HG03521 (cell line): ENCODE results near the gene PIEZO1.

Source experiments
- ATAC-seq: cut with Tn5 transposase; IDR thresholded peaks from one replicate; pipeline ENCODE4 v1.9.1; 2021; ENCODE audit warnings: mild to moderate bottlenecking, moderate library complexity; ENCODE audit not compliant: unreplicated experiment

Gene PIEZO1

DNA sequence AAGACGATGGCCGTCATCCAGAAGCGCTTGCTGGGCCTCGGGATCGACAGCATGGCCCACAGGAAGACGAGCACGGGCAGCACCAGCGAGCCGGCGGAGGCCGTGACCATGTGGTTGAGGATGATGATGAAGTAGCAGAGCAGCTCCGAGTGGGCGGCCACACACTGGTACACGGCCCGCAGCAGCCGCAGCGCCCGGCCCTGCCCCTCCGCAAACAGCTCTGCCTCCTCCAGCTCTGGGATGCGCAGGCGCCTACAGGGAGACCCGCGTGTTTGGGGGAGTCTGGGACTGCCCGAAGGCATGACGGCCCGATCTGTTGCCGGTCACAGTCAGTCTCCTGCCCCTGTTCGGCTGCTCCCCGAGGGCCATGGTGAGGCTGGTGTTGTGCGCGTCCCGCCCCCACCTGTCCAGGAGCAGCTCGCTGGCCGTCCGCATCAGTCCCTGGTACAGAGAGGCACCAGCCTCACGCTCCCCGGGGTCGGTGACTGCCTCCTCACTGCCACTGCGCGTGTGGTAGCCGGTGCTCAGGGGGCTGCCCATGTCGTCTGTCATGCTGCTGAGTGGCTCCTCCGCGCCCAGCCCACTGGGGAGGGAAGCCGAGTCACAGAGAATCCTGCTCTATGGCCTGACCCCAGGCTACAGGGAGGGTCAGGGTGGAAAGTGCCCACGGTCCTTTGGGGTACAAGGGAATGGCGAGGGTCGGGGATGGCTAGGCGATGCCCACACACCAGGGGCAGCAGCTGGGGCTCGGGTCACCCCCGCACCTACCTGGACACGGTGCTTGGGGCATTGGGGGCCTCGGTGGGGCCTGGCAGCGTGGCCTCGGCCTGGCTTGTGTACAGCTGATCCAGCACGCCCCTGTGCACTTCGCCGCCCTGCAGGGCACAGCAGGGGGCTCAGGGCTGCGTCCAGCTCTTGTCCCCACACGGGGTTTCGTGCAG is 62.9 kb downstream of the PIEZO1 start:
- no peak for ATAC-seq

DNA sequence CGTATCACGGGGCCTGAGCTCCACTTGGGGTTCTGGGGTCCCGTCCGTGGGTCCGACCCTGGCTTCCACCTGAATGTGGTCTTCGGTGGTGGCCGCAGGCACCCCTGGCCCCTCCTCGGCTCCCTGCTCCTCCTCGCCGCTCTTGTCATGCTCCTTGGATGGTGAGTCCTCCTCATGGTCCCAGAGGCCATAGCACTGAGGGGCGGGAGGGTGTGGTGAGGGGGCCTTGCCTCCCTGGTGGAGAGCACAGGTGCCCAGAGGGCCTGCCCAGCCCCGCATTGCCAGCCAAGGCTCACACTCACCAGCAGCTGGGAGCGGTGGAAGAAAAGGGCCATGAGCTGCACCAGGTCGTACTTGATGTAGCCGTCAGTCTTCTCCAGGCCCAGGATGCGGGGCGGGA is 63.8 kb downstream of the PIEZO1 start:
- ATAC-seq = no peak

GRCh38 chr16:88720396-88720970 is 64.5 kb downstream of the PIEZO1 start:
- ATAC-seq = no peak

- ATAC-seq = no peak
These were observed 65.1 kb downstream of the PIEZO1 start for GRCh38 chr16:88719933-88720296.

DNA sequence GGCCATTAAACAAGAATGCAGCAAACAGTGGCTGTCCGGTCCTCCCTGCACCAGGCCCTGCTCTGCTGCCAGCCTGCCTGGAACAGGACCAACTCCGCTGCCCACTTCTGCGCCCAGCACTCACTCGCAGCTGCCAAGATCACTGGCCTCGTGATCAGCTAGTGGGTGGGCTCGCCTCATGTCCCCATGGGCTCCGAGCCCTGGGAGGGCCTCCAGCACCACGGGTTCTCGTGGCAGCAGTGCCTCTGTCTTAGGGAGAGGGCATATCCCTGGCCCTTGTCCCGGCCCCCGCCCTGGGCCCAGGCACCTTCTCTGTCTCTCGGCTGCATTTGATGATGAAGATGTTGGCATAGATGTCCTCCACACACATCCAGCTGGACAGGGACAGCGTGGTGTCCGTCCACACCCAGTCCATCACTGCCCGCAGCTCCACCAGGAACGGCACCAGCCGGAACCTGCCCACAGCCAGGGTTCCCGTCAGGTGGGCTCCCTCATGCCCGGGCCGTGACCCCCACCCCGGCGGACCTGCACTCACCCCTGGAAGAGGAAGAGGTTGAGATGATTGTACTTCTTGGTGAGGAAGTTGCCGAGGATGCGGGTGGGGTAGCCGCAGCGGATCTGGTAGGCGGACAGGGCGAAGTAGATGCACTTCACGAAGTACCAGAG is 65.6 kb downstream of the PIEZO1 start:
- ATAC-seq = no peak

- ATAC-seq = no peak
These were observed 66.8 kb downstream of the PIEZO1 start for GRCh38 chr16:88718178-88718577.

GRCh38 chr16:88716601-88717001 is 68.4 kb downstream of the PIEZO1 start:
- no peak for ATAC-seq

DNA sequence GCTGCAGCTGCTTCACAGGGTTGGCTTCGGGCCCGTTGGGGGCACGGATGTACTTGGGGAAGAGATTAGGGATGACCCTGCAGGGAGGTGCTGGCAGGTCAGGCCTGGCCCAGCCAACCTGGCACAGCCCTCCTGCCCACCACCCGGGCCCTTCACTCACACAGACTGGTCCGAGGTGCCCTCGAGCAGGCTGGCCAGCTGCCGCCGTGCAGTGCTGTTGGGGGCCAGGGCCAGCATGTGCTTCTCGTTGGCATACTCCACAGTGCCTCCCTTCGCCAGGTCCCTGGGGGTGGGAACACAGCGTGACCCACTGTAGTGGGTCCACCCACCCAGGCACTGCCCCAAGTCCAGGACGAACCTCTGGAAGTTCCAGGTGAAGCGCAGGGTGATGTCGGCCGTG is 68.8 kb downstream of the PIEZO1 start:
- no peak for ATAC-seq

DNA sequence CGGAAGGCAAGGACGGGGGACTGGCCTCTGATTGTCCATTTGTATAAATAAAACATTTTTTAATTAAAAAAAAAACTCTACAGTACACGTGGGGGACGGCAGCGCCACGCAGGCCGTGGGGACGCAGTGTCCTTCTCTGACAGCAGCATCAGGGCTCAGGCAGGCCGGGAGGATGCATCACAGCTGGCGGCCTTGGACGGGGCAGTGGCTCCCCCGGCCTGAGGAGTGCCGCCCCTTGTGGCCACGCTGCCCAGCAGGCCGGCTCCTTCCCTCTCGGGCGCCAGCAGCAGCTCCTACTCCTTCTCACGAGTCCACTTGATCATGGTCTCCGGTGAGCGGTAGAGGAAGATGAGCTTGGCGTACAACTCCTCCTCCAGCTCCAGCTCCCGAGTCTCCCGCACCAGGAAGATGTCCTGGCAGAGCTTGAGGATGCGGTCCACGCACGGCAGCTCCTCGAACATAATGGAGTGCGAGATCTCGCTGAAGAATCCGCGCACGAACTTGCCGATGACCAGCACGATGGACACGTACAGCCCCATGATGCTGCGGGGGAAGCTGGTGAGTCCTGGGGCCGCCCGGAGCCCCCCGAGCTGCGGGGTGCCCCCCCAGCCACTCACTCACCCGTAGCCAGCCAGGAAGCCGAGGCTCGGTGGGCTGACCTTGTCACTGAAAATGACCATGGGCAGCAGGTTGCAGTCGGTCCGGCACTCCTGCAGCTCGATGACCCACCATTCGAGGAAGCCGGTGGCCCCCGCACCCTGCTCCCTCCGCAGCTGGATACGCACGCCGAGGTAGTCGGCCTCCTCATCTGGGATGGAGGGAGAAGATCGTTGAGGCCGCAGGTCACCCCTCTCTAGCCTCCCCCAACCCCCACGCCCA is 69.5 kb downstream of the PIEZO1 start:
- ATAC-seq = no peak

DNA sequence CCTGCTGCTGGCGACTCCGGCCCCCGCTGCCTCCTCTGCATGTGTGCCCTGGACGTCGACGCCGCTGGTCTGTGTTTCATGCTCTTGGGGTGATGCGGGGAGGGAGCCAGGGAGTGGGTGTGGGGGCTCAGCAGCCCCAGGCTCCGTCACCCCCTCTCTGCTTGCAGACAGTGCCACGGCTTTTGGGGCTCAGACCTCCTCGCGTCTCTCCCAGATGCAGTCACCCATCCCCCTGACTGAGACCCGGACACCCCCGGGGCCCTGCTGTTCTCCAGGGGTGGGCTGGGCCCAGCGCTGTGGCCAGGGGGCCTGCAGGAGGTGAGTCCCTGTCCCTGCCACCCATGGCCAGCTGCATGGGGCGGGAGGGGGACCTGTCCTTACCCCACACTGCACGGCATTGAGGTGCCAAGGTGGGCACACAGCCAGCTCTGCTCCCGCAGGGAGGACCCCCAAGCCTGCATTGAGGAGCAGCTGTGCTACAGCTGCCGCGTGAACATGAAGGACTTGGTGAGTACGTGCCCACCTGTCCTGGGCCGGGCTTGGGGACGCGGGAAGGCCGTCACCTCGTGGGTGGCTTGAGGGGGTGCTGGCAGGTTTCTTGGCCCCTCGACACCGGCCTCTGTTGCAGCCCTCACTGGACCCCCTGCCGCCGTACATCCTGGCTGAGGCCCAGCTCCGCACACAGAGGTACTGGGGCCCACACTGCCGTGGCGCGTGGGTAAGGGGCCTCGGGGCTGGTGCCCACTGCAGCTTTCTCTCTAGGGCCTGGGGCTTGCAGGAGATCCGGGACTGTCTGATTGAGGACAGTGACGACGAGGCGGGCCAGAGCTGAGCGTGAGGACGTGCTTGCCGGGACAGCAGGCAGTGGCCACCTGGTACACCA is 70.4 kb downstream of the PIEZO1 start:
- ATAC-seq = no peak

DNA sequence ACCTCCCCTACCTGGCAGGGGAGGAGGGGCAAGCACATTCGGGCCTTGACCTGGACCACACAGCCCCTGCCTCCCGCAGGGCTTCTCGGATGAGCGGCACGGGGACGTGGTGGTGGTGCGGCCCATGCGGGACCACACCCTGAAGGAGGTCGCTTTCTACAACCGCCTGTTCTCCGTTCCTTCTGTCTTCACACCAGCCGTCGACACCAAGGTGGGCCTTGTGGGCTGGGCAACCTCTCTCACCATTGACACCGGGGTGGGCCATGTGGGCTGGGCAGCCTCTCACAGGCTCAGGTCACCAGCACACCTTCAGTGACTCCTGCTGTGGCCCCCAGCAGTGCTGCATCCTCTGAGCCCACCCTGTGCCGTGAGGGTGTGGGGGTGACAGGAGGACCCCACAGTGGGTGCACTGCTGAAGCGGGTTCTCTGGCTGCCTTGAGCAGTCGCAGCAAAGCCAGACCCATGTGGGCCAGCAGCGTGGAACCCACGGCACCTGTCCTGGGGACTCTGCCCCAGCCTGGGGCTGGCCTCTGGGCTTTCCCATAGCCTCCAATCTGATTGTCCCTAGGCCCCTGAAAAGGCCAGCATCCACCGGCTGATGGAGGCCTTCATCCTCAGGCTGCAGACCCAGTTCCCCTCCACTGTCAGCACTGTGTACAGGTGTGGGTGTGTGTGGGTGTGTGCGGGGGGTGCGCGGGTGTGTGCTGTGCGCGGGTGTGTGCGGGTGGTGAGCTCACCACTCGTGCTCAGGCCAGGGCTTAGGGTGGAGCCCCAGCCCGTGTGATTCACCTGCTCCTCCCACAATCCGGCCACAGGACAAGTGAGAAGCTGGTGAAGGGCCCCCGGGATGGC is 71.2 kb downstream of the PIEZO1 start:
- no peak for ATAC-seq

DNA sequence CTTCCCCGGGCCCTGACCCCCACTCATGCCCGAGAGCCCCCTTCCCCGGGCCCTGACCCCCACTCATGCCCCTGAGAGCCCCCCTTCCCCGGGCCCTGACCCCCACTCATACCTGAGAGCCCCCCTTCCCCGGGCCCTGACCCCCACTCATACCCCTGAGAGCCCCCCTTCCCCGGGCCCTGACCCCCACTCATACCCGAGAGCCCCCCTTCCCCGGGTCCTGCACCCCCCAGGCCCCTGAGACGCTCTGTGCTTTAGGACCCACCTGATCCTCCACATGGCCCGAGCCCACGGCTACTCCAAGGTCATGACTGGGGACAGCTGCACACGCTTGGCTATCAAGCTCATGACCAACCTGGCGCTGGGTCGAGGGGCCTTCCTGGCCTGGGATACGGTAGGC is 72.0 kb downstream of the PIEZO1 start:
- ATAC-seq = no peak

DNA sequence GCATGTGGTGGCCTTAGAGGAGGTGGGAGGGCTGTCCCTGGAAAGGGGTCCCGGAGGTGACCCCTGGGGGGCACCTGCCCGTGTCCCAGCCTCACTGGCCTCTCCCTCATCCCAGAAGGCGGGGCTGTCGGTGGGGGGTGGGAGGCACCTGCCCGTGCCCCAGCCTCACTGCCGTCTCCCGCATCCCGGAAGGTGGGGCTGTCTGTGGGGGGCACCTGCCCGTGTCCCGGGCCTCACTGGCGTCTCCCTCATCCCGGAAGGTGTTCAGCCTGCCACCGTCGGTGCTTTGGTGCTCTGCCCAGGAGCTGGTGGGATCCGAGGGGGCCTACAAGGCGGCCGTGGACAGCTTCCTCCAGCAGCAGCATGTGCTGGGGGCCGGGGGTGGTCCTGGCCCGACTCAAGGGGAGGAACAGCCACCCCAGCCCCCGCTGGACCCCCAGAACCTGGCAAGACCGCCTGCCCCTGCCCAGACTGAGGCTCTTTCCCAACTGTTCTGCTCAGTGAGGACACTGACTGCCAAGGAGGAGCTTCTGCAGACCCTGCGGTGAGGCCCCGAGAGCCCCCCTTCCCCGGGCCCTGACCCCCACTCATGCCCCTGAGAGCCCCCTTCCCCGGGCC is 72.5 kb downstream of the PIEZO1 start:
- ATAC-seq = no peak

- no peak for ATAC-seq
These were observed 73.2 kb downstream of the PIEZO1 start for GRCh38 chr16:88711750-88712340.

DNA sequence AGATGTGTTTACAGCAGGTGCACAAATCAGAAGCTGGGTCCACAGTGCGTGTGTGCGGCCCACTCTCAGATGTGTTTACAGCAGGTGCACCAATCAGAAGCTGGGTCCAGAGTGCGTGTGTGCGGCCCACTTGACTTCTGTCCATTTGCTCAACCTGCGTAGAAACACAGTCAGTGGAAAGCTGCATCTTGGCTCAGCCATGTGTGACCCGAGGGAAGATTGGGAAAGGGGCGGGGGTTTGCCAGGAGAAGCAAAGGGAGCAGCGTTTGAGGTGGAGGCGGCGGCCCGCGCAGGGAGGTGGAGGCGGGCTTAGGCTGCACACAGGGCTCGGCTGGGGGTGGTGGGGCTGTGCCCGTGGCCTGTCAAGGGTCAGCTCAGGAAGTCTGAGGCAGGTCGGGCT is 74.5 kb downstream of the PIEZO1 start:
- ATAC-seq = no peak

DNA sequence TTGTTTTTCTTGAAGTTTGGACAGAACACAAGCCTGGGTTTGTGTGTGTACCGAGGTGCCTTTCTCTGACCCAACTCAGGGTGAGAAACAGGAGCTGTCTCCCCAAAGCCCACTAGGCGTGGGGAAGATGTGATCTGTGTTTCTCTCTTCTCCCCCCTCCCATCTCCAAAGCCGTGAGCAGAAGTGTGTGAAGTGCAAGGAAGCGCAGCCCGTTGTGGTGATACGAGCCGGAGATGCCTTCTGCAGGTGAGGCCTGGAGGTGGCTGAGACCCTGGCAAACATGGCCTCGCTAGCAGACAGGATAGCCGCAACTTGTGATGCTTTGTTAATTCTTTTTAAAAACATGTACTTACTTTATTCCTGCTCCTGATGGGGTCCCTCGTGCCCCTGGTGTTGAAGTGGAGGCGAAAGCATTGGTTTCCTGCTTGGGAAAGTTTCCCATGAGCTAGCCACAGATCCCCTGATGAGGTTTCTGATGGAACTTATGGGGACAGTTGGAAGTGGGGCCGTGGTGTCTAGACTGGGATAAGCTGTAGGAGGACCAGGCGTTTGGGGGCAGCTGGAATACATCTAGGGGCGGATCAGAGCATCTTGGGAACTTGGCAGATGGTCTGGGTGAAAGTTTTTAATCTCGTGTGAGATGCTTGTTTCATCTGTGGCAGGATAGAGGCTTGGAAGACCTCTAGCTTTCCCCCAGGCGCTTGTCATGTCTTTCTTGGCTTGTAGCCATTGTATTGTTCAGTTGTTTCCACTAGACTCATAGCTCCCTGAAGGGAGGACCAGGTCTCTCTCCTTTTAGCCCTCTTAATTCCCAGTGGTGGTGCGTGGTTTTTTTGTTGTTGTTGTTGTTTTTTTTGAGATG is 77.8 kb downstream of the PIEZO1 start:
- no peak for ATAC-seq

- ATAC-seq = peak; percentile 64
These were observed 78.6 kb downstream of the PIEZO1 start, which contains the start of the genes CTU2 and RNF166 for GRCh38 chr16:88706229-88706964. CTU2 (plus strand) TSS chr16:88706503; CDS start chr16:88706531, 28 bp downstream. RNF166 (minus strand) TSS chr16:88706408; CDS start chr16:88706325, 83 bp downstream.
